NT2/D1 (cell line): ENCODE data around the gene LARGE1.

ENCODE experiments used
- DNase-seq: peaks from one replicate; pipeline ENCODE4 v3.0.0-alpha.2; 2011; ENCODE audit warnings: low read depth, low spot score
- H3K27me3 ChIP-seq: 2 replicates; pipeline ENCODE4 v1.6.0; 2011; ENCODE audit warnings: mild to moderate bottlenecking; ENCODE audit not compliant: insufficient read length, insufficient read depth
- H3K36me3 ChIP-seq: 2 replicates; pipeline ENCODE4 v1.6.1; 2011; ENCODE audit warnings: mild to moderate bottlenecking, low read length, mixed read lengths; ENCODE audit not compliant: insufficient read depth, insufficient read length
- H3K4me1 ChIP-seq: 2 replicates; pipeline ENCODE4 v1.5.1; 2011; ENCODE audit not compliant: insufficient read depth, insufficient read length
- H3K4me3 ChIP-seq: 2 replicates; pipeline ENCODE4 v1.5.1; 2011; ENCODE audit warnings: low read depth; ENCODE audit not compliant: insufficient read length
- H3K9ac ChIP-seq: 2 replicates; pipeline ENCODE4 v1.6.0; 2011; ENCODE audit warnings: low read depth; ENCODE audit not compliant: insufficient read length
- H3K9me3 ChIP-seq: 2 replicates; pipeline ENCODE4 v1.5.1; 2011; ENCODE audit warnings: mild to moderate bottlenecking, low read length; ENCODE audit not compliant: insufficient read depth
- SUZ12 ChIP-seq: IDR thresholded peaks from 2 replicates; pipeline ENCODE4 v1.6.1; 2011; ENCODE audit not compliant: insufficient read length, insufficient read depth; ENCODE audit errors: extremely low read depth
- YY1 ChIP-seq: IDR thresholded peaks from 2 replicates; pipeline ENCODE4 v1.6.1; 2011; ENCODE audit not compliant: insufficient read length, insufficient read depth
- ZNF274 ChIP-seq: IDR thresholded peaks from 2 replicates; pipeline ENCODE4 v1.6.1; 2011; ENCODE audit warnings: mild to moderate bottlenecking, low read depth, low read length

Gene LARGE1

DNA sequence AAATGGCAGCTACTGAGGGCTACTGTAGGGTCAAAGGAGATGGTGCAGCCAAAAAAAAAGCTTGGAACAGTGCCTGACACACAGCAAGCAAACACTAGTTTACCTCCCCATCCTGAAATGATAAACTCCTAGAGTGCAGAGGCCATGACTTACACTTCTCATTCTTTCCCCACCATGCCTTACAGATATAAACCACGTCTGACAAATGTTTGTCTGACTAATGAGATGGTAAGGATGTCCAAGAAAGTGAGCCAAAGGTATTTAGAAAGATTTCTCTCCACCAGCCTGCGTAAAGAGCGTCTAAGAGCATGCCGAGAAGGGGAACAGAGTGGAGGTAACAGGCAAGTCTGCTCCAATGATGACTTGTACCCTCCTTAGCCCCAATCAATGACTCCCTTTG lies 99.0 kb downstream of the LARGE1 start:
- Histone ChIP-seq H3K4me3 (no peak overlapping the region), H3K9ac (no peak overlapping the region), H3K4me1 (no peaks in the 10 kb centered on the region), H3K27me3 (no peaks in the 10 kb centered on the region), H3K36me3 (no peaks in the 10 kb centered on the region), H3K9me3 (peaks cover 28% of the 10 kb centered on the region; the same call in 1 of the 2 replicates)
- TF ChIP-seq YY1 (no peak), SUZ12 (no peak), ZNF274 (no peak)
- DNase-seq, result no peak

DNA sequence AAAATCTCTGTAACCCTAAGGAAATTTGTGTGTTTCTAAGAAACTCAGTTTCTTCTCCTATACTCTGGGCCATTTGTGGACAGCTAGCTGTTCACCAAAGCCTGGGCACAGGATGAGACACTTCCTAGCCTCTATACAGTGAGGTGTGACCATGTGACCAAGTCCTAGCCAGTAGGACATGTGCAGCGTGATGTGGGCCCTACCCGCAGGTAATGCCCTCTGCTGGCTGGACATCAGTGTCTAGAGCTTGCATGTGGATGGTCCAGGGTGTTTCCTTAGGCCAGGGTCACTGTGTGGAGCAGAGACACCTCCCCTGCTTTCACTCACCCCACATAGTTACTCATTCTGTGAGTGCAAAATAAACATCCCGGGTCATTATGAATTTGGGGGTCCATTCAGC lies 100.5 kb downstream of the LARGE1 start:
- no peak overlapping the region for H3K4me3 ChIP-seq
- no peak for DNase-seq
- TF ChIP-seq YY1 (no peak), SUZ12 (no peak), ZNF274 (no peak)
- no peak overlapping the region for H3K9ac ChIP-seq
- peaks cover 28% of the 10 kb centered on the region; the same call in 1 of the 2 replicates for H3K9me3 ChIP-seq
- H3K36me3 ChIP-seq, result no peaks in the 10 kb centered on the region
- no peaks in the 10 kb centered on the region for H3K4me1 ChIP-seq
- H3K27me3 ChIP-seq, result no peaks in the 10 kb centered on the region

DNA sequence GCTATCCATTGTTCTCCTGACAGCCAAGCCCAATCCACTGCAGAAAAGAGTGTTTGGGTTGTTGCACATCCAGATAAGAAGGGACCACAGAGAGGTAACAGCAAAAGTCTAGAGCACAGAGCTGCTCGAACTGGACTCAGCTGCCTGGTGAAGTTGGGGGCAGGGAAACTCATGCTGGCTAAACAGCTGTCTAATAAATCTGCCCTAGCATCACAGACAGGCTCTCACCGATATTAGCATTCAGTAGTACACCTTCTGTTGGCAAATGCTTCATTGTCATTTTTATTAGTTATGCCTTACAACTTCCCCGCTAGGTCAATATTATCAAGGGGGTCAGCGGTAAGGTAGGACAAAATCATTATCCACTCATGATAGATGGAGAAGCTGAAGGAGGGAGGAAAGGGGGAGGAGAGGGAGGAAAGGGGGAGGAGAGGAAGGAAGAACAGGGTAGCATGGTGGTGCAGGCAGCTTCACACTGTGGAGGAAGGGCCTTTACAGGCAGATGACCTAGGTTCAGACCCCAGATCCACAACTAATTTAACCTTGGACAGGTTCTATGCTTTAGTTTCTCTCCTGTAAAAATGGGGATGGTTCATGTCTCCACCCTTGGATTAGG lies 102.7 kb downstream of the LARGE1 start:
- no peak for TF ChIP-seq ZNF274
- TF ChIP-seq SUZ12, result no peak
- no peak for TF ChIP-seq YY1
- H3K9me3 ChIP-seq, result peaks cover 26% of the 10 kb centered on the region; the same call in 1 of the 2 replicates
- H3K9ac ChIP-seq, result no peak overlapping the region
- peaks cover 6% of the 10 kb centered on the region for H3K36me3 ChIP-seq
- no peak overlapping the region for H3K4me3 ChIP-seq
- DNase-seq, result no peak
- no peaks in the 10 kb centered on the region for H3K27me3 ChIP-seq
- H3K4me1 ChIP-seq, result no peaks in the 10 kb centered on the region

DNA sequence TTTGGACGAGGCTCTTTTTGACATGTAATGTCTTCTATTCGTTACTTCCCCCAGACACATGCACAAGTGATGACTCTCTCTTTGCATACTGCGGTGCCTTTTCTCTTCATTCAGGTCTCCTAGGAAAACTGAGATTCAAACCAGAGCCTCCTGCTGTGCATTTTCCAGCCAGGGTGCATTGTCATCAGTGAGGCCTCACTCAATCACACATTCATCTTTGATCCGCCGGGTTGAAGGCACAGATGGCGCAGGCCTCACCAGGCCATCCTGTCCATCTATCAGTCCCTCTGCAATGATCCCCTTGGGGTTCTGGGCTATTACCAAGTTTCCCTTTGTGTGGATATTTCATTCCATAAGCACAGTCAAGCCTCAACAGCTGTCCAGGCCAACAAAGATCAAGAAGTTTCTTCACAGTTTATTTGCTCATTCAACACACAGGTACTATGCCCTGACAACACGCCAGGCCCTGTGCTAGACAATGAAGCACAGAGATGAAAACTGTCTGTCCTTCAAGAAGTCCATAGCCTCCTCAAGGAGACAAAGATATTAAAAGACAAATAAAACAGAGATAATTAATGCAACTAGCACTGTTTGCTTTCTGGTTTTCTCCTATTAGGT lies 107.8 kb downstream of the LARGE1 start:
- DNase-seq, result no peak

DNA sequence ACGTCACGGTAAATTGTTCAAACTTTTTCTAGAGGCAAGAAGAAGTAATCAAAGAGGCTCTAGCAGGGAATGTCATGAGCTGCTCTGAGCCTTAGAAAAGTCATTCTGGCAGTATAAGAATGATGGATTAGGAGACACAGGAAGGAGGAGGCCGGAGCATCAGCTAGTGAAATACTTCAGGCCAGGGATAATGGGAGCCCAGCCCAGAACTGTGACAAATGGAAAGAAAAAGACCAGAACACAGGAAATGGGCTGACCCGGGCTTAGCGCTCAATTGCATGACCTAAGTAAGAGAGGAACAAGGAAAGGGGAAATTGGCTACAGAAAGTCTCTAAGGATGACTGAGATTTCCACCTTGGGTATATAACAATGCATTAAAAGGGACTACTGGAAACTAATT lies 108.6 kb downstream of the LARGE1 start:
- 0 out of 2 replicates have a peak, but pooled peaks cover 7% of the 10 kb centered on the region for H3K9me3 ChIP-seq
- H3K27me3 ChIP-seq, result no peaks in the 10 kb centered on the region
- H3K36me3 ChIP-seq, result peaks cover 6% of the 10 kb centered on the region
- DNase-seq, result no peak
- peaks cover 5% of the 10 kb centered on the region for H3K4me1 ChIP-seq
- no peak for TF ChIP-seq YY1
- no peak for TF ChIP-seq ZNF274
- TF ChIP-seq SUZ12, result no peak
- no peak overlapping the region for H3K9ac ChIP-seq
- no peak overlapping the region for H3K4me3 ChIP-seq

More for the DNA sequence above, 107.8 kb downstream of the LARGE1 start:
- Histone ChIP-seq H3K36me3 (peaks cover 6% of the 10 kb centered on the region), H3K9me3 (0 out of 2 replicates have a peak, but pooled peaks cover 13% of the 10 kb centered on the region), H3K4me1 (peaks cover 5% of the 10 kb centered on the region), H3K4me3 (no peak overlapping the region), H3K9ac (no peak overlapping the region), H3K27me3 (no peaks in the 10 kb centered on the region)
- TF ChIP-seq YY1, result no peak
- no peak for TF ChIP-seq SUZ12
- no peak for TF ChIP-seq ZNF274

DNA sequence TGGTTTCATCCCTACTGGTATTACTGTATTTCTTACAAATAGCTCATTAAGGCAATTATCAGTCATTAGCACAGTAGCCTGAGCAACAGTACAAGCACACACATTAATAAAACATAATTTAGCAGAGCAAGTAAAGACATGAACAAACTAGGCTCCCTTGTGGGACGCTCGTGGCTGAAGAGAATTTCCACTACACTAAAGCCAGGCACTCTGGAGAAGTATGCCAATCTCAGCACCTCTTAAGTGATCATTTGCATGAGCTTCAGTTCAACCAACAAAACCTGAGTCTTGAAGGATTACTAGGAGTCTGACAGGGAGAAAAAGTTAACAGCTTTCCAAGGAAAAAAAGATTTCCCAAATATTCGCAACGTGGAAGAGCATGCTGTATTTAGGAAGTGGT lies 109.1 kb downstream of the LARGE1 start:
- no peak for DNase-seq
- 0 out of 2 replicates have a peak, but pooled peaks cover 2% of the 10 kb centered on the region for H3K9me3 ChIP-seq
- no peak overlapping the region for H3K9ac ChIP-seq
- peaks cover 6% of the 10 kb centered on the region for H3K36me3 ChIP-seq
- H3K4me1 ChIP-seq, result peaks cover 5% of the 10 kb centered on the region
- H3K27me3 ChIP-seq, result no peaks in the 10 kb centered on the region
- TF ChIP-seq ZNF274 (no peak), YY1 (no peak), SUZ12 (no peak)
- H3K4me3 ChIP-seq, result no peak overlapping the region

DNA sequence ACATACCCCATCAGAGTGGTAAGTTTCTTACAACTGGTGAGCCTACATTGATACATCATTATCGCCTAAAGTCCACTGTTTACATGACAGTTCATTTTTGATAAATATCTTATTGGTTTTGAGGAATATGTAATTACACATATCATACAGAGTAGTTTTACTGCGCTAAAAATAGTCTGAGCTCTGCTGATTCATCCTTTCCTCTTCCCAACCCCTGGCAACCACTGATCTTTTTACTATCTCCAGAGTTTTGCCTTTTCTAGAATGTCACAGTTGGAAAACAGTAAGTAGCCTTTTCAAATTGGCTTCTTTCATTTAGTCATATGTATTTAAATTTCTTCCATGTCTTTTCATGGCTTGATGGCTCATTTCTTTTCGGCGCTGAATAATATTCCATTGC lies 112.8 kb downstream of the LARGE1 start:
- no peak for DNase-seq
- H3K4me3 ChIP-seq, result no peak overlapping the region
- TF ChIP-seq ZNF274 (no peak), SUZ12 (no peak), YY1 (no peak)
- H3K9me3 ChIP-seq, result no peaks in the 10 kb centered on the region
- H3K36me3 ChIP-seq, result no peaks in the 10 kb centered on the region
- peaks cover 5% of the 10 kb centered on the region for H3K4me1 ChIP-seq
- H3K9ac ChIP-seq, result no peak overlapping the region
- H3K27me3 ChIP-seq, result no peaks in the 10 kb centered on the region

DNA sequence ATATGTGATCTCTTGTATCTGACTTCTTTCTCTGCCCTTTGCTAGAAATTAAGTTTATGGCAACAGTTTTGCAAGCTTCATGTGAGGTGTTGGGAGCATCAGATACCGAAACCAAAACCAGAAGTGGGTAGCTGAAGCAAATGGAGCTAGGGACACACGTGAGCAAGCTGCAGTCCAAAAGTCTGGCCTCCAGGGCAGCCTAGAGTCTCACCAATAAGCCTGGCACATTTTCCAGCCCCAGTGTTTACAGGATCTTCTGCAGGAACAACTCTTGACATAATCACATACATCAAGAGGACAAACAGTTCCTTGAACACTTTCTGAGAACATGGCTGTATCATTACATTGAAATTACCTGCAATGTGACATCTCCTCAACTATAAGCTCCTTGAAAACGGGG lies 114.1 kb downstream of the LARGE1 start:
- H3K36me3 ChIP-seq, result no peaks in the 10 kb centered on the region
- no peak for DNase-seq
- H3K4me3 ChIP-seq, result no peak overlapping the region
- peaks cover 10% of the 10 kb centered on the region for H3K9me3 ChIP-seq
- no peak overlapping the region for H3K9ac ChIP-seq
- H3K4me1 ChIP-seq, result peaks cover 2% of the 10 kb centered on the region
- TF ChIP-seq SUZ12, result no peak
- TF ChIP-seq ZNF274, result no peak
- no peak for TF ChIP-seq YY1
- H3K27me3 ChIP-seq, result no peaks in the 10 kb centered on the region
